ENCODE data around the gene TMEM51. TPM values are rescaled to one million over a fixed set of nuclear protein-coding genes. Genes with fewer than 3 reads are reported as not detected.

Gene TMEM51
- total and polyA plus RNA-seq, 2 of the 13 experiments (the other 11 are each of a cell fraction or from before 2014, with no cell fraction given): 12.2 to 22.3 TPM

DNA sequence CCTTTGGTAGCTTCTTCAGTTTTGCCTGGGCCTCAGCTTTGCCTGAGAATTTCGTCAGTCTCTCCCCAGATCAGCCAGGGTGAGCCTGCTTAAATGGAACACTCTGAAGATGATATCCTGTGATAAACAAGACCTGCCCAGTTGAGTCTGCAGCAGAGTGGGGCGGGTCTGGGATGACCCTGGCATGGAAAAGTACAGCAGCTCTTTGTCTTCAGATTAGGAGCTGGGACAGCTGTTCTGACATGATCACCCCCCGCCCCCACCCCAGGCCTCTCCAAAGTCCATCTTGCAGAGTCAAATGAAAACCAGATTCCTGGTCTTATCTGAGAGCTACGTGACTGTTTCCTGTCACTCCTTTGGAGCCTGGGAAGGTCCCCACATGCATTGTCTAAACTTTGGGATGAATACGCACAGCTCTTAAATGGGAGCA lies 2.2 kb upstream of the TMEM51 start (continued):
- TF ChIP-seq, protein P1, sequence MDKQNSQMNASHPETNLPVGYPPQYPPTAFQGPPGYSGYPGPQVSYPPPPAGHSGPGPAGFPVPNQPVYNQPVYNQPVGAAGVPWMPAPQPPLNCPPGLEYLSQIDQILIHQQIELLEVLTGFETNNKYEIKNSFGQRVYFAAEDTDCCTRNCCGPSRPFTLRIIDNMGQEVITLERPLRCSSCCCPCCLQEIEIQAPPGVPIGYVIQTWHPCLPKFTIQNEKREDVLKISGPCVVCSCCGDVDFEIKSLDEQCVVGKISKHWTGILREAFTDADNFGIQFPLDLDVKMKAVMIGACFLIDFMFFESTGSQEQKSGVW (CRISPR knock-in tag; IDR thresholded peaks at IDR 0.05; ENCODE audit: borderline replicate concordance): no peak
- TF ChIP-seq ZNF296 (CRISPR knock-in tag; conservative IDR thresholded peaks at IDR 0.05): no peak
- TF ChIP-seq CREB1 (IDR thresholded peaks at IDR 0.05): no peak
- peak; percentile 79 for TF ChIP-seq CREB1 (CRISPR knock-in tag; IDR thresholded peaks at IDR 0.05)
- TF ChIP-seq ZNF644 (CRISPR knock-in tag; IDR thresholded peaks at IDR 0.05; ENCODE audit: low read depth): peak; percentile 43; the same call in 1 of the 2 replicates
- TF ChIP-seq KDM5B (CRISPR knock-in tag; IDR thresholded peaks at IDR 0.05; ENCODE audit: borderline replicate concordance): no peak
- no peak; the same call in 1 of the 2 replicates for TF ChIP-seq ISL2 (CRISPR knock-in tag; IDR thresholded peaks at IDR 0.05)
- TF ChIP-seq PCBP2 (optimal IDR thresholded peaks at IDR 0.05; ENCODE audit: low read depth, low read length, poor library complexity, severe bottlenecking): no peak
- no peak for TF ChIP-seq ZNF260 (CRISPR knock-in tag; IDR thresholded peaks at IDR 0.05; ENCODE audit: borderline replicate concordance, low read depth)
- TF ChIP-seq NFATC3 (CRISPR knock-in tag; IDR thresholded peaks at IDR 0.05): no peak
- TF ChIP-seq HMGA1 (CRISPR knock-in tag; conservative IDR thresholded peaks at IDR 0.05): no peak
- TF ChIP-seq PTBP1 (IDR thresholded peaks at IDR 0.05; ENCODE audit: low read depth, low read length, poor library complexity, severe bottlenecking): no peak
- TF ChIP-seq, protein P2, sequence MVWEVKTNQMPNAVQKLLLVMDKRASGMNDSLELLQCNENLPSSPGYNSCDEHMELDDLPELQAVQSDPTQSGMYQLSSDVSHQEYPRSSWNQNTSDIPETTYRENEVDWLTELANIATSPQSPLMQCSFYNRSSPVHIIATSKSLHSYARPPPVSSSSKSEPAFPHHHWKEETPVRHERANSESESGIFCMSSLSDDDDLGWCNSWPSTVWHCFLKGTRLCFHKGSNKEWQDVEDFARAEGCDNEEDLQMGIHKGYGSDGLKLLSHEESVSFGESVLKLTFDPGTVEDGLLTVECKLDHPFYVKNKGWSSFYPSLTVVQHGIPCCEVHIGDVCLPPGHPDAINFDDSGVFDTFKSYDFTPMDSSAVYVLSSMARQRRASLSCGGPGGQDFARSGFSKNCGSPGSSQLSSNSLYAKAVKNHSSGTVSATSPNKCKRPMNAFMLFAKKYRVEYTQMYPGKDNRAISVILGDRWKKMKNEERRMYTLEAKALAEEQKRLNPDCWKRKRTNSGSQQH (CRISPR knock-in tag; IDR thresholded peaks at IDR 0.05; ENCODE audit: low read depth): no peak
- TF ChIP-seq, protein P3, sequence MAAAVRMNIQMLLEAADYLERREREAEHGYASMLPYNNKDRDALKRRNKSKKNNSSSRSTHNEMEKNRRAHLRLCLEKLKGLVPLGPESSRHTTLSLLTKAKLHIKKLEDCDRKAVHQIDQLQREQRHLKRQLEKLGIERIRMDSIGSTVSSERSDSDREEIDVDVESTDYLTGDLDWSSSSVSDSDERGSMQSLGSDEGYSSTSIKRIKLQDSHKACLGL (CRISPR knock-in tag; IDR thresholded peaks at IDR 0.05): no peak
- no peak for TF ChIP-seq ARID2 (CRISPR knock-in tag; IDR thresholded peaks at IDR 0.05; ENCODE audit: borderline replicate concordance)
- TF ChIP-seq ONECUT2 (CRISPR knock-in tag; IDR thresholded peaks at IDR 0.05): no peak
- no peak for TF ChIP-seq TRIM24 (CRISPR knock-in tag; IDR thresholded peaks at IDR 0.05)
- no peak for TF ChIP-seq REL (CRISPR knock-in tag; conservative IDR thresholded peaks at IDR 0.05)
- TF ChIP-seq MTA3 (CRISPR knock-in tag; IDR thresholded peaks at IDR 0.05): no peak
- TF ChIP-seq, protein P4, sequence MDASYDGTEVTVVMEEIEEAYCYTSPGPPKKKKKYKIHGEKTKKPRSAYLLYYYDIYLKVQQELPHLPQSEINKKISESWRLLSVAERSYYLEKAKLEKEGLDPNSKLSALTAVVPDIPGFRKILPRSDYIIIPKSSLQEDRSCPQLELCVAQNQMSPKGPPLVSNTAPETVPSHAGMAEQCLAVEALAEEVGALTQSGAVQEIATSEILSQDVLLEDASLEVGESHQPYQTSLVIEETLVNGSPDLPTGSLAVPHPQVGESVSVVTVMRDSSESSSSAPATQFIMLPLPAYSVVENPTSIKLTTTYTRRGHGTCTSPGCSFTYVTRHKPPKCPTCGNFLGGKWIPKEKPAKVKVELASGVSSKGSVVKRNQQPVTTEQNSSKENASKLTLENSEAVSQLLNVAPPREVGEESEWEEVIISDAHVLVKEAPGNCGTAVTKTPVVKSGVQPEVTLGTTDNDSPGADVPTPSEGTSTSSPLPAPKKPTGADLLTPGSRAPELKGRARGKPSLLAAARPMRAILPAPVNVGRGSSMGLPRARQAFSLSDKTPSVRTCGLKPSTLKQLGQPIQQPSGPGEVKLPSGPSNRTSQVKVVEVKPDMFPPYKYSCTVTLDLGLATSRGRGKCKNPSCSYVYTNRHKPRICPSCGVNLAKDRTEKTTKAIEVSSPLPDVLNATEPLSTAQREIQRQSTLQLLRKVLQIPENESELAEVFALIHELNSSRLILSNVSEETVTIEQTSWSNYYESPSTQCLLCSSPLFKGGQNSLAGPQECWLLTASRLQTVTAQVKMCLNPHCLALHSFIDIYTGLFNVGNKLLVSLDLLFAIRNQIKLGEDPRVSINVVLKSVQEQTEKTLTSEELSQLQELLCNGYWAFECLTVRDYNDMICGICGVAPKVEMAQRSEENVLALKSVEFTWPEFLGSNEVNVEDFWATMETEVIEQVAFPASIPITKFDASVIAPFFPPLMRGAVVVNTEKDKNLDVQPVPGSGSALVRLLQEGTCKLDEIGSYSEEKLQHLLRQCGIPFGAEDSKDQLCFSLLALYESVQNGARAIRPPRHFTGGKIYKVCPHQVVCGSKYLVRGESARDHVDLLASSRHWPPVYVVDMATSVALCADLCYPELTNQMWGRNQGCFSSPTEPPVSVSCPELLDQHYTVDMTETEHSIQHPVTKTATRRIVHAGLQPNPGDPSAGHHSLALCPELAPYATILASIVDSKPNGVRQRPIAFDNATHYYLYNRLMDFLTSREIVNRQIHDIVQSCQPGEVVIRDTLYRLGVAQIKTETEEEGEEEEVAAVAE (CRISPR knock-in tag; IDR thresholded peaks at IDR 0.05; ENCODE audit: borderline replicate concordance): no peak
- TF ChIP-seq HOXA9 (CRISPR knock-in tag; IDR thresholded peaks at IDR 0.05; ENCODE audit: borderline replicate concordance): no peak
- no peak for TF ChIP-seq KAT7 (CRISPR knock-in tag; IDR thresholded peaks at IDR 0.05; ENCODE audit: borderline replicate concordance)
- no peak for TF ChIP-seq ZKSCAN1 (IDR thresholded peaks at IDR 0.05; ENCODE audit: low read length)
- no peak for TF ChIP-seq SNRNP70 (IDR thresholded peaks at IDR 0.05; ENCODE audit: low read depth, low read length)
- TF ChIP-seq ZSCAN29 (CRISPR knock-in tag; conservative IDR thresholded peaks at IDR 0.05): 0 out of 2 replicates have a peak, but pooled peaks have one; percentile 5
